Brain microvascular endothelial cell (primary cell): ENCODE results near the gene HOXC12.

ENCODE experiments used
- DNase-seq: peaks from one replicate; pipeline ENCODE4 v3.0.0-alpha.2; 2020
- H3K27ac ChIP-seq: fragments of 250-450 bp; sonication (Bioruptor Pico); 2 replicates; pipeline ENCODE4 v1.5.1; 2020; ENCODE audit warnings: mild to moderate bottlenecking, moderate library complexity
- H3K27me3 ChIP-seq: fragments of 250-450 bp; sonication (Bioruptor Pico); replicated peaks from 2 replicates; pipeline ENCODE4 v1.5.1; 2020; ENCODE audit warnings: mild to moderate bottlenecking
- H3K36me3 ChIP-seq: fragments of 250-450 bp; sonication (Bioruptor Pico); replicated peaks from 2 replicates; pipeline ENCODE4 v1.5.1; 2020; ENCODE audit warnings: mild to moderate bottlenecking
- H3K4me3 ChIP-seq: 2 replicates; pipeline ENCODE4 v1.5.1; 2011; ENCODE audit warnings: low read depth, mild to moderate bottlenecking, control low read depth, low read length, moderate library complexity
- CTCF ChIP-seq: IDR thresholded peaks from 2 replicates; pipeline ENCODE4 v1.5.1; 2011; ENCODE audit warnings: low read depth, mild to moderate bottlenecking, moderate library complexity, low read length, control low read depth, inconsistent platforms; ENCODE audit errors: missing control alignments
- in situ Hi-C: cut with HindIII; loops from 2 replicates; pipeline ENCODE4 v1.10.0; 2017; ENCODE audit warnings: low sequenced_read_pairs, low pct_ligation_motif_present

Gene HOXC12

GRCh38 chr12:53971686-53972085, 17.0 kb downstream of the HOXC12 start:
- TF ChIP-seq CTCF = no peak
- no peak for DNase-seq
- Histone ChIP-seq H3K4me3 (no peak overlapping the region), H3K36me3 (no peaks in the 10 kb centered on the region), H3K27ac (no peak overlapping the region), H3K27me3 (peaks cover 93% of the 10 kb centered on the region)
- in situ Hi-C loops = no loop called here

- Histone ChIP-seq H3K4me3 (no peak overlapping the region), H3K27ac (no peak overlapping the region), H3K27me3 (peaks cover 93% of the 10 kb centered on the region), H3K36me3 (no peaks in the 10 kb centered on the region)
- no peak for TF ChIP-seq CTCF
- no peak for DNase-seq
- in situ Hi-C loops = no loop called here
Measured at GRCh38 chr12:53972152-53972702, 17.5 kb downstream of the HOXC12 start.

GRCh38 chr12:53972722-53973235, 18.1 kb downstream of the HOXC12 start, which contains the start of gene HOXC11:
Gene HOXC11 (plus strand): TSS chr12:53973126. CDS start chr12:53973242, 116 bp downstream.
- no peak within 1 kb of the TSS for H3K4me3 ChIP-seq
- H3K27ac ChIP-seq = no peak within 1 kb of the TSS
- peaks cover 93% of the 10 kb centered on the region for H3K27me3 ChIP-seq
- DNase-seq = no peak
- no peaks in the 10 kb centered on the region for H3K36me3 ChIP-seq
- TF ChIP-seq CTCF = no peak
- in situ Hi-C loops = no loop called here

- DNase-seq = no peak
- H3K36me3 ChIP-seq = no peaks in the 10 kb centered on the region
- no peak overlapping the region for H3K27ac ChIP-seq
- TF ChIP-seq CTCF = no peak
- H3K27me3 ChIP-seq = peaks cover 91% of the 10 kb centered on the region
- no peak overlapping the region for H3K4me3 ChIP-seq
- in situ Hi-C loops = no loop called here
Measured at GRCh38 chr12:53973236-53974042, 18.7 kb downstream of the HOXC12 start.

- TF ChIP-seq CTCF = no peak
- H3K27ac ChIP-seq = no peak within 1 kb of the TSS
- peaks cover 91% of the 10 kb centered on the region for H3K27me3 ChIP-seq
- in situ Hi-C loops = no loop called here
- no peak for DNase-seq
- H3K36me3 ChIP-seq = no peaks in the 10 kb centered on the region
- H3K4me3 ChIP-seq = no peak within 1 kb of the TSS
Measured at GRCh38 chr12:53974084-53975063, 19.7 kb downstream of the HOXC12 start, which contains the start of gene HOTAIR. Gene HOTAIR (minus strand): TSS chr12:53974954.
